C4-2B (cell line): Measurements from ENCODE around the gene GMDS.

ENCODE experiments used
- H3K27ac ChIP-seq: fragments of 450-650 bp; 2 replicates; pipeline ENCODE4 v1.5.1; 2017
- CTCF ChIP-seq: fragments of 450-650 bp; conservative IDR thresholded peaks from 2 replicates; pipeline ENCODE4 v1.5.1; 2017; ENCODE audit warnings: mild to moderate bottlenecking
- ZFX ChIP-seq: fragments of 450-650 bp; IDR thresholded peaks from 2 replicates; pipeline ENCODE4 v1.6.1; 2017

The GMDS gene

GRCh38 chr6:1635305-1636010 lies 609.9 kb downstream of the GMDS start:
- TF ChIP-seq ZFX (no peak), CTCF (no peak)
- H3K27ac ChIP-seq, result no peak overlapping the region

- no peak overlapping the region for H3K27ac ChIP-seq
- TF ChIP-seq CTCF, result no peak
- no peak for TF ChIP-seq ZFX
These were observed 611.3 kb downstream of the GMDS start for GRCh38 chr6:1634081-1634480.

- TF ChIP-seq CTCF (no peak), ZFX (no peak)
- no peak overlapping the region for H3K27ac ChIP-seq
These were observed 611.9 kb downstream of the GMDS start for GRCh38 chr6:1633366-1634021.

- TF ChIP-seq CTCF (no peak), ZFX (no peak)
- no peak overlapping the region for H3K27ac ChIP-seq
These were observed 614.2 kb downstream of the GMDS start for GRCh38 chr6:1631251-1631650.

- no peak for TF ChIP-seq ZFX
- TF ChIP-seq CTCF, result no peak
- no peak overlapping the region for H3K27ac ChIP-seq
These were observed 614.6 kb downstream of the GMDS start for GRCh38 chr6:1630771-1631217.

GRCh38 chr6:1630212-1630770 lies 615.1 kb downstream of the GMDS start:
- H3K27ac ChIP-seq, result no peak overlapping the region
- no peak for TF ChIP-seq ZFX
- TF ChIP-seq CTCF, result no peak

- TF ChIP-seq CTCF (no peak), ZFX (no peak)
- no peak overlapping the region for H3K27ac ChIP-seq
These were observed 616.1 kb downstream of the GMDS start for GRCh38 chr6:1629316-1629715.
